ENCODE data around the gene RIMBP2. TPM values are rescaled to one million over a fixed set of nuclear protein-coding genes. Genes with fewer than 3 reads are reported as not detected.

The RIMBP2 gene
- total RNA-seq, 1 experiment from 2014 or later = not detected

DNA sequence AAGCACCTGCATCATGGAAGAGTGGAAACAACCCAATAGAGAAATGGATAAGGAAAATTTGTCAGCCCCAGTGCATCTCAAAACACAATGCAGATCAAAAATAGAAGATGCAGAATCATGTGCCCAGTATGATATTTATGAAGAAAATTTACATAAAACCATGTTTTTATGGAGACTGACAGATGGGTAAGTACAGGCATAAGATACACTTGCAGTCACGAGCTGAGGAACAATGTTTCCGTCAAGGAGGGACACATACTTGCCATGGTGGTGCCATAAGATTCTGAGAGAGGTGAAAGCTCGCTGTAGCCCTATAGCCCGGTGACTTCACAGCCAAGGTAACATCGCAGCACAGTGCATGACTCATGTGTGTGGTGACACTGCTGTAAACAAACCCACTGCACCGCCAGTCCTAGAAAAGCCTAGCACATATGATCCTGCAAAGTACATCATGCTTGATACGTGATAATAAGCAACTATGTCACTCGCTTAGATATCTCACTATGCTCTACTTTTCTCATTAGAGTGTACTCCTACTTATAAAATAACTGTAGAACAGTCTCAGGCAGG is 112.6 kb downstream of the RIMBP2 start:
- no peaks in the 10 kb centered on the region for H3K4me1 Mint-ChIP-seq (ENCODE audit: insufficient read depth, unreplicated experiment)
- H3K36me3 Mint-ChIP-seq (ENCODE audit: insufficient read depth, unreplicated experiment) = no peaks in the 10 kb centered on the region
- BruUV-seq (replicated peaks) = no TSS peak
- no peaks in the 10 kb centered on the region for H3K9me3 Mint-ChIP-seq (ENCODE audit: unreplicated experiment)
- H3K4me3 Mint-ChIP-seq (ENCODE audit: unreplicated experiment) = no peak overlapping the region
- intact Hi-C loops (cut with micrococcal nuclease) = no loop called here
- ChIA-PET CTCF (no interaction called here), POLR2A (no interaction called here)
- no peak for DNase-seq (ENCODE audit: unreplicated experiment)
- TF ChIP-seq, protein P1, sequence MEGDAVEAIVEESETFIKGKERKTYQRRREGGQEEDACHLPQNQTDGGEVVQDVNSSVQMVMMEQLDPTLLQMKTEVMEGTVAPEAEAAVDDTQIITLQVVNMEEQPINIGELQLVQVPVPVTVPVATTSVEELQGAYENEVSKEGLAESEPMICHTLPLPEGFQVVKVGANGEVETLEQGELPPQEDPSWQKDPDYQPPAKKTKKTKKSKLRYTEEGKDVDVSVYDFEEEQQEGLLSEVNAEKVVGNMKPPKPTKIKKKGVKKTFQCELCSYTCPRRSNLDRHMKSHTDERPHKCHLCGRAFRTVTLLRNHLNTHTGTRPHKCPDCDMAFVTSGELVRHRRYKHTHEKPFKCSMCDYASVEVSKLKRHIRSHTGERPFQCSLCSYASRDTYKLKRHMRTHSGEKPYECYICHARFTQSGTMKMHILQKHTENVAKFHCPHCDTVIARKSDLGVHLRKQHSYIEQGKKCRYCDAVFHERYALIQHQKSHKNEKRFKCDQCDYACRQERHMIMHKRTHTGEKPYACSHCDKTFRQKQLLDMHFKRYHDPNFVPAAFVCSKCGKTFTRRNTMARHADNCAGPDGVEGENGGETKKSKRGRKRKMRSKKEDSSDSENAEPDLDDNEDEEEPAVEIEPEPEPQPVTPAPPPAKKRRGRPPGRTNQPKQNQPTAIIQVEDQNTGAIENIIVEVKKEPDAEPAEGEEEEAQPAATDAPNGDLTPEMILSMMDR (IDR thresholded peaks at IDR 0.05; ENCODE audit: unreplicated experiment) = no peak
- no peak overlapping the region for H3K27ac Mint-ChIP-seq (ENCODE audit: low read depth, unreplicated experiment)
- H3K27me3 Mint-ChIP-seq (ENCODE audit: insufficient read depth, unreplicated experiment) = peaks cover 7% of the 10 kb centered on the region

- Mint-ChIP-seq H3K4me3 (ENCODE audit: unreplicated experiment) (no peak overlapping the region), H3K27me3 (ENCODE audit: insufficient read depth, unreplicated experiment) (no peaks in the 10 kb centered on the region), H3K27ac (ENCODE audit: low read depth, unreplicated experiment) (no peak overlapping the region), H3K36me3 (ENCODE audit: insufficient read depth, unreplicated experiment) (no peaks in the 10 kb centered on the region), H3K4me1 (ENCODE audit: insufficient read depth, unreplicated experiment) (no peaks in the 10 kb centered on the region), H3K9me3 (ENCODE audit: unreplicated experiment) (peaks cover 9% of the 10 kb centered on the region)
- intact Hi-C loops (cut with micrococcal nuclease) = no loop called here
- DNase-seq (ENCODE audit: unreplicated experiment) = no peak
- TF ChIP-seq, protein P1 (IDR thresholded peaks at IDR 0.05; ENCODE audit: unreplicated experiment) = no peak
- no TSS peak for BruUV-seq (replicated peaks)
- ChIA-PET POLR2A (no interaction called here), CTCF (interaction anchor here (0.5 kb wide), 1 partner anchor 225 kb away, joined by 3 read pairs; no protein-coding TSS in a partner anchor)
These were observed 113.8 kb downstream of the RIMBP2 start for GRCh38 chr12:130602251-130602650.

DNA sequence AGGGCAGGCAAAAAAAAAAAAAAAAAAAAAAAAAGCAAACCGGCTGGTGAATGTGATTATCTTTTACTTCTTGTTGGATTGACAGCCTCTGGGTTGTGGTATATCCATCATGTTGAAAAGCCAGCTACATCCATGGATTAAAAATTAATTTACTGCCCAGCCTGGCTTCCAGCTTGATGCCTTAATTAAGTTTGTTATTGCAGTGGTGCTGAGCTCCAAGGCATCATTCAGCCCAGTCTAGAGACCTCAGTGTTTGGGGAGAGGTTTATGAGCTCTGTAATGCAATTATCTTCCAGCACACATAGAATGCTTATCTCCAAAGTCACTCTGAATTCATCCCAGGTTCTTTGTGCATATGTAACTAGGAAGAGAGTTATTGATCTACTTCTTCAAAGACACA is 114.8 kb downstream of the RIMBP2 start:
- CTCF ChIA-PET = interaction anchor here (0.7 kb wide), 2 partner anchors 84 to 467 kb away, joined by 3 read pairs; no protein-coding TSS in a partner anchor
- H3K27ac Mint-ChIP-seq (ENCODE audit: low read depth, unreplicated experiment) = no peak overlapping the region
- H3K27me3 Mint-ChIP-seq (ENCODE audit: insufficient read depth, unreplicated experiment) = no peaks in the 10 kb centered on the region
- H3K4me1 Mint-ChIP-seq (ENCODE audit: insufficient read depth, unreplicated experiment) = no peaks in the 10 kb centered on the region
- H3K36me3 Mint-ChIP-seq (ENCODE audit: insufficient read depth, unreplicated experiment) = no peaks in the 10 kb centered on the region
- intact Hi-C loops (cut with micrococcal nuclease) = no loop called here
- no TSS peak for BruUV-seq (replicated peaks)
- POLR2A ChIA-PET = no interaction called here
- no peak overlapping the region for H3K4me3 Mint-ChIP-seq (ENCODE audit: unreplicated experiment)
- TF ChIP-seq, protein P1 (IDR thresholded peaks at IDR 0.05; ENCODE audit: unreplicated experiment) = no peak
- peaks cover 9% of the 10 kb centered on the region for H3K9me3 Mint-ChIP-seq (ENCODE audit: unreplicated experiment)
- DNase-seq (ENCODE audit: unreplicated experiment) = no peak

DNA sequence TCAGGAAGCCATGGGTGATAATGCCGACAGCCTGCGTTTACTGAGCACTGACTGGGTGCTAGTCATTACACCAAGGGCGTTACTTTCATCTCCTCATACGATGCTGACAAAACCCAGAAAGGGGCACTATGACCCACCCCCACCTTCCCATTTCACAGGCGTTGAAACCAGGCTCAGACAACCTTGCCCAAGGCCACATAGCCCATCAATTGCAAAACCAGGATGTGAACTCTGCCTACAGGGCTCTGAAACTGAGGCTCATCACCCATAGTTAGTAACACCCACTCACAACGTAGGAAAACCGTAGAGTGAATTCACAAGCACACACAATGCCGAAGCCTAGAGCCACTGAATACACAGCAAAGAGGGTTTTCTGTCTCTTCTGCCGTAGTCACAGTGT is 119.9 kb downstream of the RIMBP2 start:
- Mint-ChIP-seq H3K27me3 (ENCODE audit: insufficient read depth, unreplicated experiment) (no peaks in the 10 kb centered on the region), H3K4me3 (ENCODE audit: unreplicated experiment) (no peak overlapping the region), H3K4me1 (ENCODE audit: insufficient read depth, unreplicated experiment) (no peaks in the 10 kb centered on the region), H3K36me3 (ENCODE audit: insufficient read depth, unreplicated experiment) (no peaks in the 10 kb centered on the region), H3K27ac (ENCODE audit: low read depth, unreplicated experiment) (no peak overlapping the region), H3K9me3 (ENCODE audit: unreplicated experiment) (peaks cover 9% of the 10 kb centered on the region)
- intact Hi-C loops (cut with micrococcal nuclease) = no loop called here
- POLR2A ChIA-PET = no interaction called here
- CTCF ChIA-PET = no interaction called here
- no peak for DNase-seq (ENCODE audit: unreplicated experiment)
- no TSS peak for BruUV-seq (replicated peaks)
- TF ChIP-seq, protein P1 (IDR thresholded peaks at IDR 0.05; ENCODE audit: unreplicated experiment) = no peak

All from MCF 10A (cell line).